Activated T-helper 2 cell treated with anti-CD3 and anti-CD28 coated beads, Interferon-gamma antibody, Interleukin-2, Interleukin-4, amounts not matched to agents 10 μg/mL and 5 μg/mL and 100 μg/mL, durations not matched to agents 14 hours and 24 hours and 36 hours (primary cell): ENCODE measurements around the gene HEY2. TPM values are rescaled to one million over a fixed set of nuclear protein-coding genes. Genes with fewer than 3 reads are reported as not detected.
A peak's percentile ranks its signal among the peaks of the same experiment; 100 is the strongest.
"Not testable (repeated sequence)": the region's sequence is repeated elsewhere in the genome, so short reads cannot be mapped to it uniquely, and the experiment has no call there.

Source experiments
- DNase-seq: peaks from one replicate; pipeline ENCODE4 v3.0.0; 2021; ENCODE audit warnings: low spot score
- H3K27ac Mint-ChIP-seq: one replicate; pipeline ENCODE4 v1.8.0; 2021; ENCODE audit warnings: mixed read lengths
- H3K27me3 Mint-ChIP-seq: one replicate; pipeline ENCODE4 v1.8.0; 2021; ENCODE audit warnings: low read depth, mixed read lengths
- H3K36me3 Mint-ChIP-seq: one replicate; pipeline ENCODE4 v1.8.0; 2021; ENCODE audit warnings: low read depth, mixed read lengths
- H3K4me1 Mint-ChIP-seq: one replicate; pipeline ENCODE4 v1.8.0; 2021; ENCODE audit warnings: low read depth, mixed read lengths
- H3K4me3 Mint-ChIP-seq: one replicate; pipeline ENCODE4 v1.8.0; 2021; ENCODE audit warnings: low read depth, mild to moderate bottlenecking, moderate library complexity, mixed read lengths
- H3K9me3 Mint-ChIP-seq: one replicate; pipeline ENCODE4 v1.8.0; 2021; ENCODE audit warnings: mixed read lengths
- intact Hi-C: fragments of 100-400 bp; cut with micrococcal nuclease; formaldehyde crosslinking; loops from one replicate; pipeline ENCODE4 v1.15.1; 2023
- total RNA-seq: library from RNA; stranded (reverse); gene quantifications from 2 replicates; pipeline ENCODE4 v1.2.3, GENCODE V29; 2022

The HEY2 gene
- total RNA-seq, 1 donor from 2014 or later = not detected

DNA sequence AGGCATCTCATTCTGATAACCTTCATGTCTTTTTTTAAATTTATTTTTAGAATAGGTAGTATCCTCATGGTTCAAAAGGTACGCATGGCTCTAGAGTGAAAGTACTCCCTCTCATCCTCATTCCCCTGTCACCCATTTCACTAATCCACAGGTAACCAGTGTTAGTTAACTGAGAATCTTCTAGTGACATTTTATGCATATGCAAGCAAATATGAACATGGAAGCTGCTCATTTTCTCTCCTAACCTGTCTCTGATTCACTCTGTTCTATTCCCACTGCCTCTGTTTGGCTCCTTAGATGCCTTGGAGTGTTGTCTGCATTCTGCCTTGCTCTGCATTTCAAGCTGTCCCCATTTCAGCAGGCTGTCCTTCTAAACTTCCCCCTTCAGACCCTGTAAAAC is 45.9 kb downstream of the HEY2 start:
- peak overlapping the region; percentile 42 for H3K27ac Mint-ChIP-seq
- H3K9me3 Mint-ChIP-seq = no peaks in the 10 kb centered on the region
- peaks cover 51% of the 10 kb centered on the region for H3K4me1 Mint-ChIP-seq
- no peaks in the 10 kb centered on the region for H3K27me3 Mint-ChIP-seq
- no peak for DNase-seq
- H3K36me3 Mint-ChIP-seq = peaks cover 41% of the 10 kb centered on the region
- H3K4me3 Mint-ChIP-seq = no peak overlapping the region
- intact Hi-C loops = no loop called here

DNA sequence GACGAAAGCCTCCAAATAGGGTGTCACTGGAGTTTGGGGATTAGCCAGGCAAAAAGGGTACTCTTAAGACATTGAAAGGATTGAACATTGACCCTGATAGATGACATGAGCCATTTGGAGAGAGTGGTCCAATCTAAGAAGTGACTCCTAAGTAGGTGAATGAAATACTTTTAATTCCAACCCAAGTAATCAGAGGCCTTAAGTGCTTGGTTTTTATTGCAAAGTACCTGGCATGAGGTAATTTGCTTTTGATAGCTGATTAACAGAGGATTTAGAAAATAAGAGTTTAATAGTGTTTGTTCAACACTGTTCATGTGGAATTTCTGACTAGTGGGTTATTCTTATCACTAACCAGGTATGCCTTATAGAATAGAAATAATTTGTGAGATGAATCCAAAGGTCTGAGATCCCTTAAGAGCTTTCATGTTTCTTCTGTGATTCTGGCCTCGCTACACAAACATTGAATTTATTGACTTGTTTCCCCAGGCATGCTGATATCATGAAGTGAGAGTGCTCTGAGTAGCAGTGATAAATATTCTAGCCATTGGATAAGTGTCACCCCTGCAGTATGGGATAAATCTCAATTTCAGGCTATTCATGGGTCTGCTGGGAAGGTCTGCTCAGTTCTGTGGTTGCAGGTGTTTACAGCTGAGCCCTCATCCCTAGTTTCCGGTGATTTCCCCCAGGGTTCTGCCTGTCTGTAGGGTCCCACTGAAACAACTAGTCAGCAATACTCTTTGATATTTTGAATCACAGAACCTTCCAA is 47.9 kb downstream of the HEY2 start:
- Mint-ChIP-seq H3K9me3 (no peaks in the 10 kb centered on the region), H3K4me1 (peaks cover 46% of the 10 kb centered on the region), H3K36me3 (peaks cover 51% of the 10 kb centered on the region), H3K27me3 (no peaks in the 10 kb centered on the region), H3K4me3 (no peak overlapping the region), H3K27ac (no peak overlapping the region)
- intact Hi-C loops = no loop called here
- DNase-seq = no peak

DNA sequence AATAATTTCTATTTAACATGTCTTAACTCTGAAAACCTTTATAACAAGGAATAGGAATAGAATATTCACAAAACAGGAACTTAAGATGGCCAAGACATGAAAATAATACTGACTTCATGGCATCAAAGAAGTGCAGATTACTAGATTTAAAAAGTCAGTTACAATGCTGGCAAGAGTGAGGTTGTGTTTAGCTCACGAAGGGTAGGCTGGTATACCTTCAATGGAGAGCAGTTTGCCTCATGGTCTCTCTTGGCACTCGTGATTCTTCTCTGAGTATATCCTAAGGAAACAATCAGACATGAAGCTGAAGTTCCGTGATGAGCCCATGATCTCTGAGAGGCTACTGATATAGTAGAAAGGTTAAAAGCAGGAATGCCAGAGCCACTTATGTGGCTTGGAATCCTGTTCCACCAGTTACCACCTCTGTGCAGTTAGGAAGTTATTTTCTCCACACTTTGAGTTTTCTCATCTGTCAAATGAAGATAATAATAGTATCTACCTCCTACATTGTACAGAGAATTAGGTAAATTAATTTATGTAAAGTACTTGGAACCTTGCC is 48.5 kb downstream of the HEY2 start:
- no peak for DNase-seq
- no peaks in the 10 kb centered on the region for H3K27me3 Mint-ChIP-seq
- H3K4me1 Mint-ChIP-seq = peaks cover 44% of the 10 kb centered on the region
- H3K4me3 Mint-ChIP-seq = no peak overlapping the region
- intact Hi-C loops = no loop called here
- peaks cover 51% of the 10 kb centered on the region for H3K36me3 Mint-ChIP-seq
- no peak overlapping the region for H3K27ac Mint-ChIP-seq
- no peaks in the 10 kb centered on the region for H3K9me3 Mint-ChIP-seq

DNA sequence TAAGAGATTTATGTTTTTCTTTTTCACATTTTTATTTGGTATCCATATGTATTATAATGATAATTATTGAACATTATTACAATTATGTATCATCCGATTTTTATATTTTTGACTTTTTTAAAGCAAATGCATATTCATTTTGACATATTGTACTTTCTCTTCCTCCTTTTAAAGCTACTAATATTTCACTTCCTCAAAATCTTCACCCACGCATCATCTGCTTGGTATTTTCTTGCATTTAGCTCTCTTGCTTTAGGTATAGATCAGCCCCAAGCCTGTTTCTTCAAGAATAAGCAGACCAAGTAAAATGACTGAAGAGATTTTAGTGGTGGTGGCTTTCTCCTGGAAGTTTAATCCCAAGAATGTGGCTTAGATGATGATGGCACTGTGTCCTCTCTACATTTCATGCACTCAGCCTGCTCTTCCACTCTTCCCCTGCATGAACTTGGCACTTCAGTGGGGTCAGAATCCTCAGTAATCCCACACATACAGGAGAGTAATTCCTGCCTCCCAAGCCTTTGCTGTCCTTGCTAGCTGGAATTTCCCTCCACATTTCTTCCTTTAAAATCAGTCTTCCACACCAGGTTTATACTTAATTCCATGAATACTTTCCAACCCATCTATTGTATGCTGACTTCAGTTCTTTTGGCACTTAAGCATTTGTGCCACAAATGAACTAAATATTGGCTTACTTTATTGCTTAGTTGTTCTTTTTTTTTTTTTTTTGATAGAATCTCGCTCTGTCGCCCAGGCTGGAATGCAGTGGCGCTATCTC is 49.5 kb downstream of the HEY2 start:
- no peaks in the 10 kb centered on the region for H3K27me3 Mint-ChIP-seq
- intact Hi-C loops = no loop called here
- H3K36me3 Mint-ChIP-seq = peaks cover 47% of the 10 kb centered on the region
- no peaks in the 10 kb centered on the region for H3K9me3 Mint-ChIP-seq
- H3K27ac Mint-ChIP-seq = no peak overlapping the region
- peaks cover 43% of the 10 kb centered on the region for H3K4me1 Mint-ChIP-seq
- H3K4me3 Mint-ChIP-seq = no peak overlapping the region
- no peak for DNase-seq

DNA sequence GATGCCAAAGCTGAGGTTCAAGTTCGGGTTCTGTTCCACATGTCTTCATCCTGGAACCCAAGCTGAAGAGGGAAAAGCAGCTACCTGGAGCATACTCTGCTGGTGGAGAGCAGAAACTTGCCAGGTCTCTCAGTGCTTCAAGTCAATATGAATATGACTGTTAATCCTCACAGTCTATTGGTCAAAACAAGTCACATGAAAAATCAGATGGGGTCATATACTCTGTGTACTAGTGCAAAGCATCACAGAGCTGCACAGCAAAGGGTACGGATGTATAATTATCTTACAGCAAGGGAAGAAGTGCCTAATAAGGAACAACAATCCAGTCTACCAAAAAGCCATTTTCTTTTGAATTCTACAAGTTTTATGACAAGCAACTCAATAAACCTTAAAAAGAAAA is 53.0 kb downstream of the HEY2 start:
- peaks cover 45% of the 10 kb centered on the region for H3K36me3 Mint-ChIP-seq

DNA sequence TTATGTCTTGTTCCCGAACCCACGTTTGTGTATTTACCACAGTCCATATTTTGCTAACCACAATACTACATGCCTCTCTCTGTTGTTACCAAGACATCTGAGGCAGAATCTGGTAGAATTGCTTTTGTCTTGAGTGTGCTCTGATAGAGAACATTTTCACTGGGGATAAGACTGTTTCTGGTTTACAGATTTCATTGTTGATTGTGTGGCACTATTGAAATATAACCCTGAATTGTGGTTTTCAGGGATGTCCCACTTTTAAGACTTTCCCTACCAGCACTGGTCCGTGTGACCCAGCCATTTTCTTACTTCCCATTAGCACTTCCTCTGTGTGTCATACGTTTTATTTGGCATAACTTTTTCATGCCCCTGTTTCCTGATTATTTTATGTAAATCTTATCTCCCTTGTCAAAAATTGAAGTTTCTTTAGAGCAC is 53.5 kb downstream of the HEY2 start:
- no peak overlapping the region for H3K4me3 Mint-ChIP-seq
- H3K4me1 Mint-ChIP-seq = peaks cover 52% of the 10 kb centered on the region
- H3K9me3 Mint-ChIP-seq = no peaks in the 10 kb centered on the region
- peaks cover 43% of the 10 kb centered on the region for H3K36me3 Mint-ChIP-seq
- H3K27ac Mint-ChIP-seq = no peak overlapping the region
- DNase-seq = no peak
- no peaks in the 10 kb centered on the region for H3K27me3 Mint-ChIP-seq
- intact Hi-C loops = loop anchor here (1.0 kb wide), 1 partner anchor 9 kb away; no protein-coding TSS in a partner anchor

More for the DNA sequence above, 53.0 kb downstream of the HEY2 start:
- Mint-ChIP-seq H3K4me3 (no peak overlapping the region), H3K27me3 (no peaks in the 10 kb centered on the region), H3K9me3 (no peaks in the 10 kb centered on the region), H3K4me1 (peaks cover 51% of the 10 kb centered on the region), H3K27ac (no peak overlapping the region)
- DNase-seq = no peak
- intact Hi-C loops = no loop called here

DNA sequence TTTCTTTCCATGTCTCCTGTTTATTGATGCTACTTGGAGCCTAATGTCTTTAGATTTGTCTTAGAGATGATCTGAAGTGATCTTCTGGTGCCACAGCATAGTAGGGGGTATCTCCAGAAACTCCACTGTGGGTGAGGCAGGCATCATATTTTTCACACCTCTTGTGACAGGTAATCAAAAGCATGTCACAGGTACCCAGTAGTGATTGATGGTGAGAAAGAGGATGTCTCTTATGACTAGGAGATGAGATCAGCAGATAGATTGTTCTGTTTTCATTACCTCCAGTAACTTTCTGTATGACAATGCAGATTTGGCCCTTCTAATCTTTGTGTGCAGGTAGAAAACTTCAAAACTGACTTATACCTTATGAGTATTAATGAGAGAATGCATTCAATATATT is 54.8 kb downstream of the HEY2 start:
- Mint-ChIP-seq H3K27me3 (no peaks in the 10 kb centered on the region), H3K4me3 (no peak overlapping the region), H3K27ac (peak overlapping the region; percentile 15), H3K9me3 (no peaks in the 10 kb centered on the region), H3K36me3 (peaks cover 50% of the 10 kb centered on the region), H3K4me1 (peaks cover 60% of the 10 kb centered on the region)
- intact Hi-C loops = no loop called here
- no peak for DNase-seq

DNA sequence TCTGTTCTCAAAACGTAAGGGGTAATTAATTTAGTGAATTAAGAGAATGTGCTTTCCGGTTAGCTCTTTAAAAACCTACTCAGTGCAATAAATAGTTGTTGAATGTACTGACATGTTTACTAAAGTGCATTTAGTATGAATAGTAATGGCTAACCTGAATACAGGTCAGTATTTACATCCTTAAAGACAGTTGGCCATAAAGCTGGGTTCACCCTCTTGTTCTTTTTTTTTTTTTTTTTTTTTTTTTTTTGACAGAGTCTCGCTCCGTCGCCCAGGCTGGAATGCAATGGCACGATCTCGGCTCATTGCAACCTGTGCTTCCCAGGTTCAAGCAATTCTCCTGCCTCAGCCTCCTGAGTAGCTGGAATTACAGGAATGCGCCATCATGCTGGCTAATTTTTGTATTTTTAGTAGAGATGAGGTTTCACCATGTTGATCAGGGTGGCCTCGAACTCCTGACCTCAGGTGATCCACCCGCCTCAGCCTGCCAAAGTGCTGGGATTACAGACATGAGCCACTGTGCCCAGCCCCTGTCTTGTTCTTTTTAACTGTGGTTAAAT is 55.5 kb downstream of the HEY2 start:
- H3K27me3 Mint-ChIP-seq, DNase-seq, H3K4me3 Mint-ChIP-seq, H3K9me3 Mint-ChIP-seq, intact Hi-C loops, H3K27ac Mint-ChIP-seq: not testable (repeated sequence)
- H3K36me3 Mint-ChIP-seq = peaks cover 44% of the 10 kb centered on the region
- peaks cover 58% of the 10 kb centered on the region for H3K4me1 Mint-ChIP-seq

DNA sequence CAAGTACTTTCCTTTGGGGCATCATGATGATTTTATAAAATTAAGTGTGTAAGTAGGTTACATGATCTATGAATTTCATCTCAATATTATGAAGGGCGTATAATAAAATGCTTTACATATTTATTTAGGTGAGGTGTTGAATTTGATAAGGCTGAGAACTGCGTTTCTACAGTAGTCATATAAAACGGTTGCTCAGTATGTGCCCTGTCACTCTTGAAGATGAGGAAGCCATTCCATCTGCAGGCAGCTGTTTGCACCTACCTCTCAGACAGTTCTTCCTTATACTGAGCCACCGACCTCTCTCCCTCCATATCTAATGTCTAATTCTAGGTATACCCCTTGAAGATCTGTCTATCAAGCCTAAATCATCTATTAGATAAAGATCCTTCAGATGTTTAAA is 57.4 kb downstream of the HEY2 start:
- no peak for DNase-seq
- Mint-ChIP-seq H3K27me3 (no peaks in the 10 kb centered on the region), H3K9me3 (no peaks in the 10 kb centered on the region), H3K4me3 (peak overlapping the region; percentile 45), H3K27ac (peak overlapping the region; percentile 83), H3K36me3 (peaks cover 37% of the 10 kb centered on the region), H3K4me1 (peaks cover 65% of the 10 kb centered on the region)
- intact Hi-C loops = loop anchor here (1.0 kb wide), 4 partner anchors 13 to 97 kb away; no protein-coding TSS in a partner anchor

DNA sequence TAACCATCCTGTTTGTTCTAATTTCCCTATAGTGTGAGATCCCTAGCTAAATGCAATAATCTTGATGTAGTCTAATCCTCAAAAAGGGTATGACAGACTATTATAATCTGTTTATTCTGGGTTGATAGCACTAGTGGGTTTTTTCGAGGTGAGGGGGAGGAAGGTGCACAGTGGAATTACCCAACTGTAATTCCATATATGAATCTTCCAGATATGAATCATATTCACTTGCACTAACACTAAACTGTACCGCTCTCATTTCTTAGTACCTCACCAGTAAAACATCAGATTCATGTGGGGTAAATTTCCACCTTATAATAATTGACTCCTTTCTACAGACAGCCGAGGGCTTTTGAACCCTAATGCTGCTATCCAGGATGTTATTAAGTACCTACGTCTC is 57.9 kb downstream of the HEY2 start:
- Mint-ChIP-seq H3K27me3 (no peaks in the 10 kb centered on the region), H3K36me3 (peaks cover 33% of the 10 kb centered on the region), H3K9me3 (no peaks in the 10 kb centered on the region), H3K4me1 (peaks cover 66% of the 10 kb centered on the region), H3K27ac (peak overlapping the region; percentile 83), H3K4me3 (peak overlapping the region; percentile 45)
- intact Hi-C loops = loop anchor here (1.0 kb wide), 4 partner anchors 13 to 97 kb away; no protein-coding TSS in a partner anchor
- no peak for DNase-seq

DNA sequence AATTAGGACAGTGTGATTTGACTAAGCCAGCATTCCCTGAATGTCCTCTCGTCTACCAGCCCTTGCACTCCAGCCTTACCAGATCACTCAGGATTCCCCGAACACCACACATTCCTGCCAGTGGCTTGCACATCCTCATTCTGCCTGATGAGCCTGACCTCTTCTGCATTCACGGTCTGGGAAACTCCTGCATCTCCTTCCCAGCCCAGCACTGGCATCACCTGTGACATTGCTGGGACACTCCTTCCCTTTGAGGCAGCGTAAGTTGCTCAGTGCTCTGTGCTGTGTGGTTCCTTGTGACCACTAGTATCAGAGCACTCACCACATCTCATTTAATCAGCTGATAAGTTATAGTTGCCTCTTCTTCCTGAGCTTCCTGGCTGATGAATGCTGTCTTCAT is 58.6 kb downstream of the HEY2 start:
- DNase-seq = no peak
- intact Hi-C loops = no loop called here
- no peaks in the 10 kb centered on the region for H3K9me3 Mint-ChIP-seq
- H3K27ac Mint-ChIP-seq = peak overlapping the region; percentile 46
- H3K27me3 Mint-ChIP-seq = no peaks in the 10 kb centered on the region
- H3K4me3 Mint-ChIP-seq = no peak overlapping the region
- peaks cover 32% of the 10 kb centered on the region for H3K36me3 Mint-ChIP-seq
- peaks cover 68% of the 10 kb centered on the region for H3K4me1 Mint-ChIP-seq

DNA sequence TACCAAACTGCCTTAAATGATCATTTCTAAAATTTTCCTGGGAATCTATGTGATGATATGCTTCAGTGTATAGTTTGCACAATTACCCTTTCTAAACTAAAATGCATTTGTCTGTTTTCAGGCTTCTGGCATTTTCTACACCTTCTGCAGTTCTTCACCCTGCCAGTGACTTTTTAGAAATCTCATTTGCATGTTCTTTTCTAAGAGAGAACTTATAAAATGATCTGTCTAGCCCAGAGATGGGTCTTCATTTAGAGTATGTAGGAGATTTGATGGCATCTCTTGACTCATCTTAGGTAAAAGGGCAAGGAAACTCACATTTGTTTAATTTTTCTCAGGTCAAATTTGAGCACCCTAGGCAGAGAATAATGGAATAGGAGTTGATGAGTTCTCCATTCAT is 59.2 kb downstream of the HEY2 start:
- Mint-ChIP-seq H3K4me3 (no peak overlapping the region), H3K4me1 (peaks cover 64% of the 10 kb centered on the region), H3K9me3 (no peaks in the 10 kb centered on the region), H3K27me3 (no peaks in the 10 kb centered on the region), H3K27ac (no peak overlapping the region), H3K36me3 (peaks cover 32% of the 10 kb centered on the region)
- DNase-seq = no peak
- intact Hi-C loops = no loop called here
